Measurements from ENCODE around the gene CNTF. TPM values are rescaled to one million over a fixed set of nuclear protein-coding genes. Genes with fewer than 3 reads are reported as not detected.

CNTF gene
- total and polyA plus RNA-seq, 5 donors, result 0.59 to 2.7 (median 1.0) TPM

DNA sequence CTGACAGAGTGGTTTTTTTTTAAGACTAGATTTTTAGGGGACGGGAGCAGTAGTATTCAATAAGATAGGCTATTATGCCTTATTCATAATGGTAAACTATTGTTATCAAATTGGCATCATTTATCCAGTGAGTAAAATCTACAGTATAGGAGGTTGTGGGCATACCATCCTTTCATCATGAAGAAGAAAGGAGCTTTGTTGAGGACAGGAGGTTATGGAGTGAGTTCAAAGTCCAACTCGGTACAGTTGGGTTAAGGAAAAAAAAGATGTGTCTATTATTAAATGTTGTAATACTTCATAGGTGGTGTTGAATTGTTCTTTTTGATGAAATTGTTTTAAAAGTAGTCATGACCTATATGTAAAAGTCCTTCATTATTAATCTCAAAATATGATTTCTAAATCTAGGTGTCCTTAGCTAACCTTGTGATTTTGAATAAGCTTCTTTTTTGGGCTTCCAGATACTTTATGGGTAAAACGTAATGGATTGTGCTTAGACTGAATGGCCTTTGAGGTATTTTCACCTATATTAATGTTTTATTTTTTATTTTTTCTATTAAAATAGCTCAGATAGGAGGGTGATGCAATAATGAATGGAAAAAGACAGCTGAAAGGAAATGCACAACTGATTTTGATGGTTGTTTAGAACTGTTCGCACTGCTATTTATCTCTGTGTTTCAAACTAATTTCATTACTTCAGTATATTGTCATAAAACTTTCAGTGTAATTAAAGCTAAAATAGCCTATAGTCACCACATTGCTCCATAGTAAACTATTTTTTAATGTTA is 15.3 kb upstream of the CNTF start:
- ATAC-seq, result no peak
- Histone ChIP-seq H3K4me3 (ENCODE audit: low read length) (no peak overlapping the region), H3K9me3 (ENCODE audit: control insufficient read depth, low read length) (no peaks in the 10 kb centered on the region), H3K27me3 (ENCODE audit: control insufficient read depth, insufficient read depth) (no peaks in the 10 kb centered on the region), H3K27ac (ENCODE audit: low read length) (no peak overlapping the region), H3K4me1 (ENCODE audit: control insufficient read depth, insufficient read depth, low read length) (no peaks in the 10 kb centered on the region)
- 85% methylated on average over 4 of the region's 4 CpGs for WGBS
- DNase-seq, result no peak
- intact Hi-C loops (cut with DNase I), result no loop called here

DNA sequence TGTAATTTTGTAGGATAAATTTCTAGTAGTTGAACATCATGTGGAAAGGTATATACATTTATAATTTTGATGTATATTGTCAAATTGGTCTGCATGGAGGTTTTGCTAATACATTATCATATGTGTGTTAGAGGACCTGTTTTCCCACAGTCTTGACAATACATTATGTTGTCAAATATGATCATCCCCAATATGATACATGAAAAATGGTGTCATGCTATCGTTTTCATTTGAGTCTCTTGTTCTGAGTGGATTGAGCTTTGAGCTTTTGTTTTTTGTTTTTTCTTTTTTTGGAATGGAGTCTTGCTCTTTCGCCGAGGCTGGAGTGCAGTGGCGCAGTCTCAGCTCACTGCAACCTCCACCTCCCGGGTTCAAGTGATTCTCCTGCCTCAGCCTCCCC is 14.1 kb upstream of the CNTF start:
- no peaks in the 10 kb centered on the region for H3K27me3 ChIP-seq (ENCODE audit: control insufficient read depth, insufficient read depth)
- no peak overlapping the region for H3K4me3 ChIP-seq (ENCODE audit: low read length)
- H3K9me3 ChIP-seq (ENCODE audit: control insufficient read depth, low read length), result no peaks in the 10 kb centered on the region
- H3K27ac ChIP-seq (ENCODE audit: low read length), result no peak overlapping the region
- 83% methylated on average over 5 of the region's 5 CpGs for WGBS
- no peaks in the 10 kb centered on the region for H3K4me1 ChIP-seq (ENCODE audit: control insufficient read depth, insufficient read depth, low read length)
- DNase-seq (no peak), ATAC-seq (no peak)
- intact Hi-C loops (cut with DNase I), result no loop called here

GRCh38 chr11:58609723-58610122 is 12.7 kb upstream of the CNTF start:
- H3K9me3 ChIP-seq (ENCODE audit: control insufficient read depth, low read length), result no peaks in the 10 kb centered on the region
- no peak overlapping the region for H3K4me3 ChIP-seq (ENCODE audit: low read length)
- H3K27ac ChIP-seq (ENCODE audit: low read length), result no peak overlapping the region
- H3K4me1 ChIP-seq (ENCODE audit: control insufficient read depth, insufficient read depth, low read length), result no peaks in the 10 kb centered on the region
- H3K27me3 ChIP-seq (ENCODE audit: control insufficient read depth, insufficient read depth), result no peaks in the 10 kb centered on the region
- 85% methylated on average over 8 of the region's 8 CpGs for WGBS
- intact Hi-C loops (cut with DNase I), result no loop called here
- ATAC-seq (no peak), DNase-seq (no peak)

DNA sequence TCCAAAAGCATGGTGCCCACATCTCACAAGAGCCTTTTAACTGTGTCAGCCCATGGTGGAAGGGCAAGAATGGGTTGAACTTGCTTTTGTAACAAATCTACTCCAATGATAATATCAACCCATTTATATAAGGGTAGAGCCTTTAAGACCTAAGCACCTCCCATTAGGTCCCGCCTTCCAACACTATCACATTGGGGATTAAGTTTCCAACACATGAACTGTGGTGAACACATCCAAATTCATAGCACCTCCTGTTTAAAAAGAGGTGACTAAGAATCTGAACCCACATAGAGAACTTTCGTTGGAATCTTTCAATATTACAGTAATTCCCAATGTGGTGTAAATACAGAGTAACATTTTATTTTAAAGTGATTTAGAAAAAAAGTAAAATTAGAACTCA is 9.2 kb upstream of the CNTF start:
- Histone ChIP-seq H3K9me3 (ENCODE audit: control insufficient read depth, low read length) (no peaks in the 10 kb centered on the region), H3K4me1 (ENCODE audit: control insufficient read depth, insufficient read depth, low read length) (peaks cover 3% of the 10 kb centered on the region), H3K27ac (ENCODE audit: low read length) (no peak overlapping the region), H3K4me3 (ENCODE audit: low read length) (no peak overlapping the region), H3K27me3 (ENCODE audit: control insufficient read depth, insufficient read depth) (no peaks in the 10 kb centered on the region)
- intact Hi-C loops (cut with DNase I), result no loop called here
- WGBS, result 97% methylated on average over 2 of the region's 2 CpGs
- no peak for DNase-seq
- no peak for ATAC-seq

- Histone ChIP-seq H3K27ac (ENCODE audit: low read length) (no peak overlapping the region), H3K4me1 (ENCODE audit: control insufficient read depth, insufficient read depth, low read length) (peaks cover 3% of the 10 kb centered on the region), H3K4me3 (ENCODE audit: low read length) (no peak overlapping the region), H3K9me3 (ENCODE audit: control insufficient read depth, low read length) (no peaks in the 10 kb centered on the region), H3K27me3 (ENCODE audit: control insufficient read depth, insufficient read depth) (no peaks in the 10 kb centered on the region)
- intact Hi-C loops (cut with DNase I), result no loop called here
- ATAC-seq, result no peak
- 92% methylated on average over 1 of the region's 1 CpG for WGBS
- DNase-seq, result no peak
Measured at GRCh38 chr11:58615559-58615958, 6.9 kb upstream of the CNTF start.

DNA sequence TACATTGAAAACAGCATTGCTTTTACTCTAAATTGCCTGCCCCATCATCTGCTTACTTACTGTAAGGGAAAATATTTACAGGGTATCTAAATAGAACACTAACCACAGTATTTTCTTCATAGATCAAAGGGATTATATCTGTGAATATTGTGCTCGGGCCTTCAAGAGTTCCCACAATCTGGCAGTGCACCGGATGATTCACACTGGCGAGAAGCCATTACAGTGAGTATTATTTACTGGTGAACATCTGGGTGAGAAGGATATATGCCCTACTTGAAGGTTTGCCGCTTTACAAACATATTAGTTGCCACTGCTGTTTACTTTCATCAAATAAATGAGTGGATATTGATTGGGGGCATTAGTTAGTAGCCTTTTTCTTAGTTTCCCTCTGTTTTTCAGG is 5.9 kb upstream of the CNTF start:
- Histone ChIP-seq H3K27me3 (ENCODE audit: control insufficient read depth, insufficient read depth) (no peaks in the 10 kb centered on the region), H3K4me1 (ENCODE audit: control insufficient read depth, insufficient read depth, low read length) (peaks cover 3% of the 10 kb centered on the region), H3K9me3 (ENCODE audit: control insufficient read depth, low read length) (no peaks in the 10 kb centered on the region), H3K27ac (ENCODE audit: low read length) (no peak overlapping the region), H3K4me3 (ENCODE audit: low read length) (no peak overlapping the region)
- peak; percentile 39 to 72 (median 50) for DNase-seq
- ATAC-seq, result peak; percentile 76 to 77
- intact Hi-C loops (cut with DNase I), result no loop called here
- WGBS, result 34% methylated on average over 4 of the region's 4 CpGs

DNA sequence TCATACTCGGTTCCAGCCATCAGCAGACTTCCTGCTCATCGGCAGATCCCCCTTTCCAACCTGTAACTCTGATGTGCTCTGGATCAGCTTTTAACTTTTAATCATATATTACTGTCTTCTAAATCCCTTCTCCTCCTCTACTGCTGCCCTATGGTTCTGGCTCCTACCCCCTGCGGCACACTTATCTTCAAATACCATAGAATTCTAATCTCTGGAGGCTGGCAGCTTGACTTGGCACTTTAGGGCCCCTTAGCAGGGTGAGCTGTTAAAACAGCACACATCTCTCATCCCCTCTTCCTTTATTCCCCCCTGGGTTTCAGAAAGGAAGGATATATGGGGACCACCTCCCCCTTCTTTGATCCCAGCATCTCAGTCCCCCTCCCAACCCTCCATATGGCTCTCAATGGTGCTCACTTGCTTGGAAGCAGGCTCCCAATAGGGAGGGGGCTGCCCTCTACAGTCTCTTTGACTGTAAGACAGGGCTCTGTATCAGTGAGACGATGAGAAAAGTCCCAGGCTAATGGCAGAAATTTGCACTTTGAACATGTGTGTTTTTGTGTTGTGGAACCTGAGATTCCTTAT is 4.4 kb upstream of the CNTF start:
- no peak for DNase-seq
- peak; percentile 52 to 63 for ATAC-seq
- H3K27ac ChIP-seq (ENCODE audit: low read length), result no peak overlapping the region
- no peaks in the 10 kb centered on the region for H3K27me3 ChIP-seq (ENCODE audit: control insufficient read depth, insufficient read depth)
- WGBS, result 57% methylated on average over 4 of the region's 4 CpGs
- no peaks in the 10 kb centered on the region for H3K9me3 ChIP-seq (ENCODE audit: control insufficient read depth, low read length)
- H3K4me1 ChIP-seq (ENCODE audit: control insufficient read depth, insufficient read depth, low read length), result peaks cover 3% of the 10 kb centered on the region
- intact Hi-C loops (cut with DNase I), result no loop called here
- no peak overlapping the region for H3K4me3 ChIP-seq (ENCODE audit: low read length)

- H3K4me1 ChIP-seq (ENCODE audit: control insufficient read depth, insufficient read depth, low read length), result peaks cover 3% of the 10 kb centered on the region
- intact Hi-C loops (cut with DNase I), result no loop called here
- ATAC-seq (no peak), DNase-seq (no peak)
- no peaks in the 10 kb centered on the region for H3K27me3 ChIP-seq (ENCODE audit: control insufficient read depth, insufficient read depth)
- 80% methylated on average over 4 of the region's 4 CpGs for WGBS
- H3K4me3 ChIP-seq (ENCODE audit: low read length), result no peak overlapping the region
- no peaks in the 10 kb centered on the region for H3K9me3 ChIP-seq (ENCODE audit: control insufficient read depth, low read length)
- H3K27ac ChIP-seq (ENCODE audit: low read length), result no peak overlapping the region
Measured at GRCh38 chr11:58621586-58622262, 741 bp upstream of the CNTF start.

DNA sequence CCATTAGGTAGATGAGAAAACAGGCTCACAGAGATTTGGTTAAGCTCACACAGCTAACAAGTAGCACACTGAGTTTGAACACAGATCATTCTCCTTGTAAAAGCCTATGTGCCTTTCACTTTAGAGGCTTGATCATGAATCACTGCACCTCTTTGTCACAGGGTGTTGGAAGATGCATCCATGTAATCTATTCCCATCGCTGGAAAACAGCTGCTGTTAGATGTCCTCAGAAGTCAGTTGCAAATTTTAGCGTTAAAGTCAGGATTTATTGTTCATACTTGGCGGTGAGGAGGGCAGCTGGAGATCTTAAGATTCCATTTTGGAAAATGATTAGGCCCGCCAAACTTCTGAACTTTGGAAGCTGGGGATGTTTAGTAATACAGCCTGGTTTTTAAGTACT is 2.6 kb downstream of the CNTF start:
- no peaks in the 10 kb centered on the region for H3K4me1 ChIP-seq (ENCODE audit: control insufficient read depth, insufficient read depth, low read length)
- intact Hi-C loops (cut with DNase I), result no loop called here
- ATAC-seq (no peak), DNase-seq (no peak)
- no peaks in the 10 kb centered on the region for H3K9me3 ChIP-seq (ENCODE audit: control insufficient read depth, low read length)
- 96% methylated on average over 4 of the region's 4 CpGs for WGBS
- H3K4me3 ChIP-seq (ENCODE audit: low read length), result no peak overlapping the region
- no peak overlapping the region for H3K27ac ChIP-seq (ENCODE audit: low read length)
- H3K27me3 ChIP-seq (ENCODE audit: control insufficient read depth, insufficient read depth), result no peaks in the 10 kb centered on the region

- intact Hi-C loops (cut with DNase I), result no loop called here
- H3K4me3 ChIP-seq (ENCODE audit: low read length), result no peak overlapping the region
- H3K9me3 ChIP-seq (ENCODE audit: control insufficient read depth, low read length), result no peaks in the 10 kb centered on the region
- H3K4me1 ChIP-seq (ENCODE audit: control insufficient read depth, insufficient read depth, low read length), result no peaks in the 10 kb centered on the region
- DNase-seq, result no peak
- H3K27me3 ChIP-seq (ENCODE audit: control insufficient read depth, insufficient read depth), result no peaks in the 10 kb centered on the region
- ATAC-seq, result no peak
- no peak overlapping the region for H3K27ac ChIP-seq (ENCODE audit: low read length)
- 91% methylated on average over 4 of the region's 4 CpGs for WGBS
Measured at GRCh38 chr11:58625826-58626460, 3.5 kb downstream of the CNTF start.

DNA sequence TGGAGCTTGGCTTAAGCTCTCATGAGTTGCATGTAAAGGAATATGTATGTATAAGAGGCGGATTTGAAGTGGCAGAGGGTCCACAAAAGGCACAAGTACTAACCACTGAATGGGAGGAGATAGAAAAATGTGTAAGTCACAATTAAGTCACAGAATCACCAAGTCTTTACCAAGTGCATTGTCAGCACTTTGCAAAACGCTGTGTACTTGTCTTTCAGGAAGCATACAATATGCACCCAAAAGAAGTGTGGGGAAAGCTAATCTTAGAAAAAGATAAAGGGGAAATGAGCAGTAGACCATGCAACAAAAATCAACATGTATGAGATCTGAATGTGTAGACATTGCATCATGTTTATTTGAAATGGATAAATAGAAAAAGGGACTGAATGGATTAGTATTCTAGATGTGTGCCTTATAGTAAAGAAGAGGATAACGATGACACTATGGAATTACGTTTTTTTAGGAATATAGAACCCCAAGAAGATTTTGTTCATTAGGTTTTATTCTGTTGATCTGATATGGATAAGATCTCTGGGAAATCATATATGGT is 4.5 kb downstream of the CNTF start:
- H3K4me3 ChIP-seq (ENCODE audit: low read length), result no peak overlapping the region
- H3K27ac ChIP-seq (ENCODE audit: low read length), result no peak overlapping the region
- H3K9me3 ChIP-seq (ENCODE audit: control insufficient read depth, low read length), result no peaks in the 10 kb centered on the region
- no peak for ATAC-seq
- DNase-seq, result no peak
- H3K27me3 ChIP-seq (ENCODE audit: control insufficient read depth, insufficient read depth), result no peaks in the 10 kb centered on the region
- no peaks in the 10 kb centered on the region for H3K4me1 ChIP-seq (ENCODE audit: control insufficient read depth, insufficient read depth, low read length)
- intact Hi-C loops (cut with DNase I), result no loop called here
- 71% methylated on average over 4 of the region's 4 CpGs for WGBS

All from right cardiac atrium (tissue), 5 donors.